OCI-LY3 (cell line): Measurements from ENCODE around the gene FAM3C.

Source experiments
- H2AFZ ChIP-seq: fragments of 200-600, 300-600 bp; shearing (Covaris generic); 2 replicates; pipeline ENCODE4 v1.6.0; 2014; ENCODE audit warnings: antibody characterized with exemption, low read depth, low read length
- H3K27ac ChIP-seq: fragments of 200-600, 300-600 bp; sonication (generic); 2 replicates; pipeline ENCODE4 v1.5.1; 2014; ENCODE audit warnings: mild to moderate bottlenecking, low read length, moderate library complexity, mixed read lengths
- H3K27me3 ChIP-seq: fragments of 200-600, 300-600 bp; sonication (generic); 2 replicates; pipeline ENCODE4 v1.6.1; 2014; ENCODE audit warnings: low read depth, low read length, mixed read lengths
- H3K36me3 ChIP-seq: fragments of 200-600, 300-600 bp; sonication (generic); replicated peaks from 2 replicates; pipeline ENCODE3; 2014; ENCODE audit warnings: low read depth, low read length, mixed read lengths
- H3K4me1 ChIP-seq: fragments of 300-600, 200-600 bp; sonication (generic); 2 replicates; pipeline ENCODE4 v1.6.1; 2014; ENCODE audit warnings: low read length, mixed read lengths
- H3K4me2 ChIP-seq: fragments of 200-600, 300-600 bp; sonication (generic); 2 replicates; pipeline ENCODE4 v1.6.1; 2014; ENCODE audit warnings: low read length, mixed read lengths
- H3K4me3 ChIP-seq: fragments of 300-600, 200-600 bp; sonication (generic); 2 replicates; pipeline ENCODE4 v1.5.1; 2014; ENCODE audit warnings: antibody characterized with exemption, mild to moderate bottlenecking, low read length, moderate library complexity
- H3K79me2 ChIP-seq: fragments of 300-600, 200-600 bp; shearing (Covaris generic); 2 replicates; pipeline ENCODE4 v1.6.1; 2014; ENCODE audit warnings: mild to moderate bottlenecking, low read length, mixed read lengths
- H3K9ac ChIP-seq: fragments of 300-600, 200-600 bp; shearing (Covaris generic); 2 replicates; pipeline ENCODE4 v1.6.0; 2014; ENCODE audit warnings: mild to moderate bottlenecking, low read length, moderate library complexity
- H3K9me3 ChIP-seq: fragments of 200-600, 300-600 bp; shearing (Covaris generic); 2 replicates; pipeline ENCODE4 v1.6.1; 2014; ENCODE audit warnings: low read length, mixed read lengths; ENCODE audit not compliant: insufficient read depth
- H4K20me1 ChIP-seq: fragments of 200-600, 300-600 bp; sonication (generic); 2 replicates; pipeline ENCODE4 v1.6.1; 2016; ENCODE audit warnings: low read length, mixed read lengths; ENCODE audit not compliant: insufficient read depth
- CTCF ChIP-seq: fragments of 200-600, 300-600 bp; sonication (generic); IDR thresholded peaks from 2 replicates; pipeline ENCODE4 v1.5.1; 2014; ENCODE audit warnings: antibody characterized with exemption, low read length, low read depth
- EZH2phosphoT487 ChIP-seq: fragments of 200-600 bp; shearing (Covaris generic); IDR thresholded peaks from 2 replicates; pipeline ENCODE4 v1.6.1; 2018; ENCODE audit warnings: antibody characterized with exemption, mixed run types, low read depth

FAM3C gene

GRCh38 chr7:121366852-121367431 is 29.2 kb downstream of the FAM3C start:
- no peaks in the 10 kb centered on the region for H3K79me2 ChIP-seq

GRCh38 chr7:121360564-121360963 is 35.5 kb downstream of the FAM3C start:
- TF ChIP-seq CTCF = no peak
- TF ChIP-seq EZH2phosphoT487 = no peak

More at GRCh38 chr7:121366852-121367431, 29.2 kb downstream of the FAM3C start:
- Histone ChIP-seq H2AFZ (no peak overlapping the region), H3K27me3 (no peaks in the 10 kb centered on the region), H3K9ac (no peak overlapping the region), H3K4me2 (no peak overlapping the region), H3K36me3 (peaks cover 20% of the 10 kb centered on the region), H4K20me1 (peaks cover 3% of the 10 kb centered on the region; the same call in 1 of the 2 replicates), H3K9me3 (no peaks in the 10 kb centered on the region), H3K4me3 (no peak overlapping the region), H3K4me1 (no peaks in the 10 kb centered on the region; the same call in 1 of the 2 replicates), H3K27ac (no peak overlapping the region)
- TF ChIP-seq EZH2phosphoT487 (no peak), CTCF (peak; percentile 82)

GRCh38 chr7:121355574-121355973 is 40.5 kb downstream of the FAM3C start:
- H3K27me3 ChIP-seq = no peaks in the 10 kb centered on the region
- H3K4me3 ChIP-seq = no peak overlapping the region
- TF ChIP-seq CTCF (no peak), EZH2phosphoT487 (no peak)
- H3K27ac ChIP-seq = no peak overlapping the region
- H3K4me2 ChIP-seq = no peak overlapping the region
- H3K9me3 ChIP-seq = no peaks in the 10 kb centered on the region
- no peaks in the 10 kb centered on the region for H4K20me1 ChIP-seq
- H3K4me1 ChIP-seq = no peaks in the 10 kb centered on the region
- H3K36me3 ChIP-seq = peaks cover 21% of the 10 kb centered on the region
- H3K79me2 ChIP-seq = no peaks in the 10 kb centered on the region
- H3K9ac ChIP-seq = no peak overlapping the region
- H2AFZ ChIP-seq = no peak overlapping the region

More at GRCh38 chr7:121360564-121360963, 35.5 kb downstream of the FAM3C start:
- peaks cover 18% of the 10 kb centered on the region for H3K36me3 ChIP-seq
- no peak overlapping the region for H3K4me2 ChIP-seq
- no peak overlapping the region for H3K27ac ChIP-seq
- H3K4me3 ChIP-seq = no peak overlapping the region
- no peaks in the 10 kb centered on the region for H4K20me1 ChIP-seq
- H3K79me2 ChIP-seq = no peaks in the 10 kb centered on the region
- no peaks in the 10 kb centered on the region for H3K4me1 ChIP-seq
- H3K9ac ChIP-seq = no peak overlapping the region
- no peaks in the 10 kb centered on the region for H3K27me3 ChIP-seq
- no peak overlapping the region for H2AFZ ChIP-seq
- no peaks in the 10 kb centered on the region for H3K9me3 ChIP-seq

GRCh38 chr7:121352323-121352722 is 43.8 kb downstream of the FAM3C start:
- Histone ChIP-seq H3K36me3 (peaks cover 16% of the 10 kb centered on the region), H3K27me3 (no peaks in the 10 kb centered on the region), H3K4me2 (no peak overlapping the region), H3K79me2 (no peaks in the 10 kb centered on the region), H3K27ac (no peak overlapping the region), H3K4me1 (no peaks in the 10 kb centered on the region), H4K20me1 (no peaks in the 10 kb centered on the region), H2AFZ (no peak overlapping the region), H3K9me3 (no peaks in the 10 kb centered on the region), H3K4me3 (no peak overlapping the region), H3K9ac (no peak overlapping the region)
- no peak for TF ChIP-seq EZH2phosphoT487
- no peak for TF ChIP-seq CTCF
